GM12801 (cell line): ENCODE data around the gene SHFL.

Experiments
- TF ChIP-seq, protein P1 (sequence below): IDR thresholded peaks from one replicate; pipeline ENCODE4 v1.5.1; 2011; ENCODE audit warnings: control low read depth; ENCODE audit not compliant: insufficient read length; ENCODE audit errors: extremely low read depth

Gene SHFL

DNA sequence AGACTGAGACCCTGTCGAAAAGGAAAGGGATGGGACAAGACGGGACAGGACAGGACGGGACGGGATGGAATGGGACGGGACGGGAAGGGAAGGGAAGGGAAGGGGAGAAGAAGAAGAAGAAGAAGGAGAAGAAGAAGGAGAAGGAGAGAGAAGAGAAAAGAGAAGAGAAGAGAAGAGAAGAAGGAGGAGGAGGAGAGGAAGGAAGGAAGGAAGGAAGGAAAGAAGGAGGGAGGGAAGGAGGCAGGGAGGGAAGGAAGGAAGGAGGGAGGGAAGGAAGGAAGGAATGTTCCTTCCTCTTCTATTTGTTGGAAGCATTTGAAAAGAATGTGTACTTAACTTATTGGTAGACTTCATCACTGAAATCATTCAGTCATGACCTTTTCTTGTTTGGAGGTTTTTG is 9.6 kb upstream of the SHFL start:
- TF ChIP-seq, protein P1, sequence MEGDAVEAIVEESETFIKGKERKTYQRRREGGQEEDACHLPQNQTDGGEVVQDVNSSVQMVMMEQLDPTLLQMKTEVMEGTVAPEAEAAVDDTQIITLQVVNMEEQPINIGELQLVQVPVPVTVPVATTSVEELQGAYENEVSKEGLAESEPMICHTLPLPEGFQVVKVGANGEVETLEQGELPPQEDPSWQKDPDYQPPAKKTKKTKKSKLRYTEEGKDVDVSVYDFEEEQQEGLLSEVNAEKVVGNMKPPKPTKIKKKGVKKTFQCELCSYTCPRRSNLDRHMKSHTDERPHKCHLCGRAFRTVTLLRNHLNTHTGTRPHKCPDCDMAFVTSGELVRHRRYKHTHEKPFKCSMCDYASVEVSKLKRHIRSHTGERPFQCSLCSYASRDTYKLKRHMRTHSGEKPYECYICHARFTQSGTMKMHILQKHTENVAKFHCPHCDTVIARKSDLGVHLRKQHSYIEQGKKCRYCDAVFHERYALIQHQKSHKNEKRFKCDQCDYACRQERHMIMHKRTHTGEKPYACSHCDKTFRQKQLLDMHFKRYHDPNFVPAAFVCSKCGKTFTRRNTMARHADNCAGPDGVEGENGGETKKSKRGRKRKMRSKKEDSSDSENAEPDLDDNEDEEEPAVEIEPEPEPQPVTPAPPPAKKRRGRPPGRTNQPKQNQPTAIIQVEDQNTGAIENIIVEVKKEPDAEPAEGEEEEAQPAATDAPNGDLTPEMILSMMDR = no peak

DNA sequence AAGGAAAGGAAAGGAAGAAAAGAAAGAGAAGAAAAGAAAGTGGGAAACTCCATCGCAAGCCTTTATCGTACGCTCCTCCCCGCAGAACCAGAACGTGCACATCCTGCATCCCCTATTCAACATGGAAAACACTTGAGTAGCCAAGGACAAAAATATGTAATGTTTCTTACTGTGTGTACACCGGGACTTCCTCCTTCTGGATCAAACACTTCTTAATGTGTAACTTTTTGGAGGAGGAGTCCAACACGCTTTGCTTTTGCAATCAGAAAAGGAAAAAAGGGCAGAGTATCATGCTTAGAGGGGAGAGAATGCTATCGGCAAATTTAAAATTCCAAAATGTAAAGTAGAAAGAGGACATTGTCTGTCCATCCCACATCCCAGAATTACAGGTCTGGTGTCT is 7.8 kb upstream of the SHFL start:
- TF ChIP-seq, protein P1 = no peak

DNA sequence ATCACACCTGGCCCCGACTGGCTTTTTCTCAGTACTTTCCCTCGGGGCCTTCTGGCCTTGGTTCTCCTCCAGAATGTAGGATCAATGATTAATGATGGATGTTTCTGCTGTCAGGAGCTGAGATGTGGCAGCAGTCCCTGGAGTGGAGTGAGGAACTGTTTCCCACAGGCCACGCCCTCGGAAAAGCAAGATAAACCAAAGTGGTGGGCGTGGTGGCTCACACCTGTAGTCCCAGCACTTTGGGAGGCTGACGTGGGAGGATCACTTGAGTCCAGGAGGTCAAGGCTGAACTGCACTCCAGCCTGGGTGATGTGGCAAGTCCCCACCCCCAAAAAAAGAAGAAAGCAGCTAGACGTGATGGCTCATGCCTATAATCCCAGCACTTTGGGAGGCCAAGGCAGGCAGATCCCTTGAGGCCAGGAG is 7.1 kb upstream of the SHFL start:
- TF ChIP-seq, protein P1 = no peak

DNA sequence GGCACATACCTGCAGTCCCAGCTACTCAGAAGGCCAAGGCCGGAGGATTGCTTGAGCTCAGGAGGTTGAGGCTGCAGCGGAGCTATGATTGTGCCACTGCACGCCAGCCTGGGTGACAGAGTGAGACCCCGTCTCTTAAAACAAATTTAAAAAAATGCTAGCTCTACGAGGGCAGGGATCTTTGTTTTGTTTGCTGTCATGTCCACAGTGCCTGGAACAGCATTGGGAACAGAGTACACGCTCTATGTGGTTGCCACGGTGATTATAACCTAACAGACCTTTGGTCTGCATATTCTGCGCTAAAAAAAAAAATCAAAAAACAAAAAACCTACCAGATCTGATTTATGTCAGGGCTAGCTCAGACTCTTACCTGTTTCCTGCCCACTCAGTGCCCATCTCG is 2.2 kb upstream of the SHFL start:
- TF ChIP-seq, protein P1 = no peak

DNA sequence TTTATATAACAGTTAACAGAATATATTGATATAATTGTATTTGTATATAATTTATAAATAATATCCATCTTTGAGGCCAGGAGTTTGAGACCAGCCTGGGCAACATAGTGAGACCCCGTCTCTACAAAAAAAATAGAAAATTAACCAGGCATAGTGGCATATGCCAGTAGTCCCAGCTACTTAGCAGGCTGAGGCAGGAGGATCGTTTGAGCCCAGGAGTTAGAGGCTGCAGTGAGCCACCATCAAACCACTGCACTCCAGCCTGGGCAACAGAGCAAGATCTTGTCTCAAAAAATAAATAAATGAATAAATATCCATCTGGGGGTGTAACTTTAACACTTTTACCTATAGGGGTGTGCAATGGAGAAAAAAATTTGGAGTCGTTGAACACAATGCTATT is 1.3 kb upstream of the SHFL start:
- TF ChIP-seq, protein P1 = no peak

DNA sequence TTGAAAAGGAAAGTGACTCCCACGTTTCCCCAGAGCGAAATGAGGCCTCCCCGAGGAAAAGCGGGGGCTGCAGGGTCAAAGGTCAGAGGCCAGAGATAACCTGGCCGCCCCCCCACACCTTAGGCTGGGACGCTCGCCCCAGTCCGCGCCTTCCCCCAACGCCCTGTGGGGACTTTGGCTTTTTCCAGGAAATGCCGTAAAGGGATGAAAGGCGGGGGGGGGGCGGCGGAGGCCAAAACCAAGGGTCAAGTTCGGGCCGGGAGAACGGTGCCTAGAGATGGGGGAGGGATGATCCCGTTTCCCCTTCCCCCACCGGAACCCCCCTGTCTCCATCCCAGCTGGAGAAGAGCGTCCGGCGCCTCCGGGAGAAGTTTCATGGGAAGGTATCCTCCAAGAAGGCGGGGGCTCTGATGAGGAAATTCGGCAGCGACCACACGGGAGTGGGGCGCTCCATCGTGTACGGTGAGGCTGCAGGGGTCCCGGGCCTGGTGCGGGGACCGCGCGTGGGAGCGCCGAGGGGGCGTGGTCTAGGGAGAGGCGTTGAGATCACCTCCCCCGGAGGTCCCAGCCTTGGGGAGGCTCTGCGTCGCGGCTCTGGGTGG is 575 bp downstream of the SHFL start:
- TF ChIP-seq, protein P1 = no peak

DNA sequence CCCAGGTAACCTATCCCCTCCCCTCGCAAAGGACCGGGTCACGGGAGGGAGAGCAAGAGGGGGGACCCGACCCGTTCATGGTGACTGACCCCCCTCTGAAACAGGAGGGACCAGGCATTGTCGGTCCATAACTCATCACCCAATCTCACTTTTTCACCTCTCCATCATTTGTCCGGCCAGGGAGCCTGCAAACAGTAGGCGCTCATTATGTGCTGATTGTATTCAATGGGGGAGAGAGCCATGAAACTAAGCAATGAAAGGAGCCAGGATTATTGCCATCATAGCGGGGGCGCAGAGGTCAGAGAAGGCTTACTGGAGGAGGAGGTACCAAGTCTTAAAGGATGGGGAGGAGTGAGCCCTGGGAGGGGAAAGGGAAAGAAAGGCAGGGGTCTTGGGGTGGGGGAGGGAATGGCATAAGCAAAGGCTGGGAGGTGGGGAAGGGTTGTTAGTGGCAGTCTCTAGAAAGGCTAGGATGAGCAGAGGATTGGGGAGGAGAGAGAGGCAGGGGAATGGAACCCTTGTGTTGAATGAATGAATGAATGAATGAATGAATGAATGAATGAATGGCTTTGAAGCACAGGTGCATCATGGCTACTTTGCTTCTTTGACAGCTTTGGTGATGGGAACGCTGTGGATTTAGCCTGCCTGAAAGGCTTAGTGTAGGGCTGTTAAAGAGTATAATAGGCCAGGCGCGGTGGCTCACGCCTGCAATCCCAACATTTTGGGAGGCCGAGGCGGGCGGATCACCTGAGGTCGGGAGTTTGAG is 1.4 kb downstream of the SHFL start:
- TF ChIP-seq, protein P1 = no peak
